Measurements from ENCODE around the gene STPG3. TPM values are rescaled to one million over a fixed set of nuclear protein-coding genes. Genes with fewer than 3 reads are reported as not detected.

STPG3 gene
- total and polyA plus RNA-seq, 4 donors: not detected

- Histone ChIP-seq H3K27ac (ENCODE audit: low read depth in 1 of 2, low read length in 2 of 2) (no peak overlapping the region), H3K9me3 (ENCODE audit: control insufficient read depth in 4 of 4, low read length in 3 of 4) (no peaks in the 10 kb centered on the region), H3K4me1 (ENCODE audit: control insufficient read depth in 4 of 4, insufficient read depth in 4 of 4, low read length in 3 of 4) (peaks cover 2 to 16% (median 5%) of the 10 kb centered on the region in 4 donors), H3K36me3 (ENCODE audit: control insufficient read depth in 4 of 4, insufficient read depth in 3 of 4, low read depth in 1 of 4, low read length in 3 of 4) (no peaks in the 10 kb centered on the region), H3K4me3 (ENCODE audit: low read depth in 1 of 3, low read length in 3 of 3) (no peak overlapping the region), H3K9ac (ENCODE audit: low read depth in 1 of 2, low read length in 2 of 2) (no peak overlapping the region), H3K27me3 (ENCODE audit: control insufficient read depth in 4 of 4, insufficient read depth in 4 of 4, low read length in 3 of 4) (no peaks in the 10 kb centered on the region)
- 93% methylated on average over 41 of the region's 41 CpGs for WGBS
- no peak for DNase-seq (ENCODE audit: low spot score)
- TF ChIP-seq RAD21 (IDR thresholded peaks at IDR 0.05) (no peak), ATF3 (IDR thresholded peaks at IDR 0.05) (no peak), NR2F2 (IDR thresholded peaks at IDR 0.05) (no peak), YY1 (IDR thresholded peaks at IDR 0.05) (no peak), REST (IDR thresholded peaks at IDR 0.05) (no peak), JUND (IDR thresholded peaks at IDR 0.05) (no peak), RXRA (IDR thresholded peaks at IDR 0.05) (no peak), FOXA1 (IDR thresholded peaks at IDR 0.05) (no peak), TAF1 (conservative IDR thresholded peaks at IDR 0.05) (no peak), ZBTB33 (IDR thresholded peaks at IDR 0.05) (no peak), CTCF (IDR thresholded peaks at IDR 0.05; ENCODE audit: low read depth, low read length, missing input control) (no peak)
Measured at GRCh38 chr9:137279741-137280473, 28.8 kb downstream of the STPG3 start.

GRCh38 chr9:137280474-137281344 is 29.6 kb downstream of the STPG3 start:
- peaks cover 2 to 13% (median 5%) of the 10 kb centered on the region in 4 donors for H3K4me1 ChIP-seq (ENCODE audit: control insufficient read depth in 4 of 4, insufficient read depth in 4 of 4, low read length in 3 of 4)
- H3K36me3 ChIP-seq (ENCODE audit: control insufficient read depth in 4 of 4, insufficient read depth in 3 of 4, low read depth in 1 of 4, low read length in 3 of 4): no peaks in the 10 kb centered on the region
- no peak overlapping the region for H3K4me3 ChIP-seq (ENCODE audit: low read depth in 1 of 3, low read length in 3 of 3)
- no peak overlapping the region for H3K27ac ChIP-seq (ENCODE audit: low read depth in 1 of 2, low read length in 2 of 2)
- no peaks in the 10 kb centered on the region for H3K27me3 ChIP-seq (ENCODE audit: control insufficient read depth in 4 of 4, insufficient read depth in 4 of 4, low read length in 3 of 4)
- no peak for DNase-seq (ENCODE audit: low spot score)
- no peaks in the 10 kb centered on the region for H3K9me3 ChIP-seq (ENCODE audit: control insufficient read depth in 4 of 4, low read length in 3 of 4)
- no peak overlapping the region for H3K9ac ChIP-seq (ENCODE audit: low read depth in 1 of 2, low read length in 2 of 2)
- 57% methylated on average over 85 of the region's 85 CpGs for WGBS
- no peak for TF ChIP-seq HNF4G (IDR thresholded peaks at IDR 0.05)
- TF ChIP-seq MAX (IDR thresholded peaks at IDR 0.05): no peak
- TF ChIP-seq FOXA1 (IDR thresholded peaks at IDR 0.05): no peak
- no peak for TF ChIP-seq EGR1 (IDR thresholded peaks at IDR 0.05; ENCODE audit: low read depth in 2 of 2)
- no peak for TF ChIP-seq SP1 (IDR thresholded peaks at IDR 0.05)
- TF ChIP-seq GABPA (IDR thresholded peaks at IDR 0.05 in 1 of 2, conservative IDR thresholded peaks at IDR 0.05 in 1 of 2): no peak
- TF ChIP-seq ATF3 (IDR thresholded peaks at IDR 0.05): no peak
- TF ChIP-seq RAD21 (IDR thresholded peaks at IDR 0.05): no peak
- TF ChIP-seq REST (IDR thresholded peaks at IDR 0.05): no peak

All from liver (tissue), 9 donors.